Retinal pigment epithelial cell (primary cell): ENCODE data around the gene FBXW2.

Source experiments
- DNase-seq: peaks from one replicate; pipeline ENCODE4 v3.0.0-alpha.2; 2010; ENCODE audit warnings: low read depth
- H3K4me3 ChIP-seq: 2 replicates; pipeline ENCODE4 v1.5.1; 2011; ENCODE audit warnings: mild to moderate bottlenecking, low read length, control low read depth, moderate library complexity
- CTCF ChIP-seq: conservative IDR thresholded peaks from 2 replicates; pipeline ENCODE4 v1.5.1; 2011; ENCODE audit warnings: low read depth, low read length, control low read depth, inconsistent platforms

Gene FBXW2

GRCh38 chr9:120712539-120713031 is 80.6 kb downstream of the FBXW2 start:
- no peak for DNase-seq
- no peak for TF ChIP-seq CTCF
- H3K4me3 ChIP-seq = peak overlapping the region; percentile 95

GRCh38 chr9:120711841-120712538 is 81.2 kb downstream of the FBXW2 start:
- no peak for DNase-seq
- TF ChIP-seq CTCF = no peak
- peak overlapping the region; percentile 95 for H3K4me3 ChIP-seq

GRCh38 chr9:120711354-120711753 is 81.9 kb downstream of the FBXW2 start:
- H3K4me3 ChIP-seq = peak overlapping the region; percentile 95
- TF ChIP-seq CTCF = no peak
- no peak for DNase-seq

- no peak for TF ChIP-seq CTCF
- peak overlapping the region; percentile 95 for H3K4me3 ChIP-seq
- no peak for DNase-seq
Observed at GRCh38 chr9:120710110-120710981, 82.9 kb downstream of the FBXW2 start.

GRCh38 chr9:120708526-120709224 is 84.5 kb downstream of the FBXW2 start:
- H3K4me3 ChIP-seq = no peak overlapping the region
- no peak for DNase-seq
- no peak for TF ChIP-seq CTCF

- DNase-seq = no peak
- no peak for TF ChIP-seq CTCF
- H3K4me3 ChIP-seq = no peak overlapping the region
Observed at GRCh38 chr9:120707170-120707569, 86.0 kb downstream of the FBXW2 start.
